ENCODE data around the gene RAB29. TPM values are rescaled to one million over a fixed set of nuclear protein-coding genes. Genes with fewer than 3 reads are reported as not detected.

Gene RAB29
- total RNA-seq (18.8 and 23.0 TPM in 2 replicates), polyA plus RNA-seq (16.8 and 18.1 TPM in 2 replicates), polyA minus RNA-seq (20.7 and 22.3 TPM in 2 replicates), Bru-seq, nascent RNA (percentile 66 among the genes with signal in this experiment), BruChase-seq, experiment 1, labeled RNA remaining after a 6-hour chase (percentile 92 among the genes with signal in this experiment), BruChase-seq, experiment 2, labeled RNA remaining after a 2-hour chase (percentile 90 among the genes with signal in this experiment)
- 11.9 and 13.4 TPM in 2 replicates for polyA plus RNA-seq (2011; cell fraction: cytosol; rRNA removed)
- polyA plus RNA-seq (2011; cell fraction: nucleus; rRNA removed): 12.9 and 13.9 TPM in 2 replicates
- 28.1 and 30.2 TPM in 2 replicates for polyA plus RNA-seq (2012)
- 9.7 TPM for polyA minus RNA-seq (2011; cell fraction: cytosol; rRNA and poly(A)+ RNA removed)
- 7.0 and 7.1 TPM in 2 replicates for polyA minus RNA-seq (2011; cell fraction: nucleus; rRNA and poly(A)+ RNA removed)
- long read RNA-seq, transcript RAB29-203 (5 exons, 1,157 nt): major isoform, 15 of 45 reads
- long read RNA-seq, transcript RAB29-201 (6 exons, 1,723 nt): minor isoform, 7 of 45 reads
- long read RNA-seq, partial matches to known transcripts: 1 of 45 reads
- long read RNA-seq, other reads (novel, unspliced or antisense): 21 of 45 reads

GRCh38 chr1:205775015-205775716, at the start of gene RAB29:
TSS of gene RAB29 (minus strand) at chr1:205775482. CDS start at chr1:205774956, 526 bp downstream.
- peak; percentile 90 for FAIRE-seq
- Histone ChIP-seq H3K27ac (ENCODE audit: insufficient read depth, low read depth, low read length) (peak within 1 kb of the TSS; percentile 1), H3K9ac (replicated peaks; ENCODE audit: extremely low read depth, insufficient read depth, low read length) (peak within 1 kb of the TSS; percentile 39), H3K79me2 (ENCODE audit: control insufficient read depth, insufficient read depth, low read length) (no peaks in the 10 kb centered on the region), H3K9me1 (replicated peaks; ENCODE audit: control insufficient read depth, extremely low read depth, insufficient read depth, low read length) (no peaks in the 10 kb centered on the region), H3K4me1 (ENCODE audit: control insufficient read depth, extremely low read depth, insufficient read depth, low read length) (peaks cover 8% of the 10 kb centered on the region), H2AFZ (ENCODE audit: low read depth, low read length) (peak within 1 kb of the TSS; percentile 69), H3K9me3 (replicated peaks; ENCODE audit: control insufficient read depth, insufficient read depth, low read length) (no peaks in the 10 kb centered on the region), H3K36me3 (ENCODE audit: control insufficient read depth in 2 of 2, extremely low read depth in 1 of 2, insufficient read depth in 2 of 2, low read length in 2 of 2) (peaks cover 0 to 2% of the 10 kb centered on the region in 2 experiments), H3K27me3 (ENCODE audit: control insufficient read depth in 2 of 2, insufficient read depth in 2 of 2, low read length in 2 of 2) (no peaks in the 10 kb centered on the region), H4K20me1 (replicated peaks; ENCODE audit: control insufficient read depth, extremely low read depth, insufficient read depth, low read length) (no peaks in the 10 kb centered on the region), H3K4me3 (replicated peaks in 1 of 3; ENCODE audit: insufficient read depth in 1 of 3, low read depth in 1 of 3, low read length in 3 of 3) (peak within 1 kb of the TSS; percentile 55 to 88 (median 59)), H3K4me2 (ENCODE audit: insufficient read depth, low read length) (peak within 1 kb of the TSS; percentile 87)
- intact Hi-C loops (cut with micrococcal nuclease): loop anchor here (1.0 kb wide), 1 partner anchor 25 kb away; the partner anchor contains the start of gene NUCKS1
- peak; percentile 89 for DNase-seq (ENCODE audit: low read depth, low spot score)
- POLR2A ChIA-PET: no interaction called here
- TF ChIP-seq FOS (IDR thresholded peaks at IDR 0.05; ENCODE audit: borderline replicate concordance, insufficient read depth, low read length) (no peak), POLR2A (IDR thresholded peaks at IDR 0.05; ENCODE audit: low read depth, low read length) (peak; percentile 49), MAX (IDR thresholded peaks at IDR 0.05; ENCODE audit: insufficient read depth, insufficient read length) (peak; percentile 84), POLR2AphosphoS5 (IDR thresholded peaks at IDR 0.05; ENCODE audit: insufficient read depth, low read depth, low read length) (peak; percentile 25)
- CTCF ChIA-PET: interaction anchor here (1.0 to 5.5 kb wide), 8 partner anchors 10 to 202 kb away, joined by 3 to 30 read pairs (median 6); no protein-coding TSS in a partner anchor
- dilution Hi-C loops (cut with MboI; ENCODE audit: extremely low pct_ligation_motif_present, low sequenced_read_pairs): no loop called here
- BruUV-seq (replicated peaks): no TSS peak

Data from endothelial cell of umbilical vein (primary cell).